K562 (cell line): Measurements from ENCODE around the gene RERE. TPM values are rescaled to one million over a fixed set of nuclear protein-coding genes. Genes with fewer than 3 reads are reported as not detected.

ENCODE experiments used
- ATAC-seq: fragments of 200-7000 bp; cut with Tn5 transposase; 3 replicates; pipeline ENCODE4 v1.9.1; 2020; ENCODE audit warnings: moderate library complexity
- BruUV-seq: library from RNA; stranded (reverse); fragments of 400-500 nt; replicated peaks from 2 replicates; lab custom pipeline; 2021; lab: Mats Ljungman, UMichigan
- CTCF ChIA-PET: fragments of 300-600 bp; formaldehyde crosslinking; extraction: SDS; loops from one replicate; lab custom pipeline; 2021; ENCODE audit warnings: low intra/inter-chr PET ratio; lab: Yijun Ruan, JAX
- POLR2A ChIA-PET: fragments of 300-600, 350-650 bp; sonication (Branson Sonifier 250); formaldehyde crosslinking; extraction: SDS; loops from one replicate; lab custom pipeline; 2021; ENCODE audit warnings: antibody characterized with exemption, inconsistent platforms; lab: Yijun Ruan, JAX
- DNase-seq, 4 experiments: peaks; one replicate each; pipeline versions ENCODE4 v3.0.0 to v3.0.0-alpha.2; 2011 to 2018; ENCODE audit warnings: low spot score in 3 of 4, mixed read lengths in 3 of 4; ENCODE audit errors: extremely low read depth in 1 of 4
- FAIRE-seq: peaks from 2 replicates; lab custom pipeline; 2011; peaks lifted over from hg19 to GRCh38; lab: Jason Lieb, UNC
- H2AFZ ChIP-seq: 2 replicates; pipeline ENCODE4 v1.6.0; 2011; ENCODE audit warnings: low read depth, low read length, control low read depth, inconsistent platforms
- H3K27ac ChIP-seq: fragments of 200-600 bp; 3 replicates; pipeline ENCODE4 v1.8.0; 2011; ENCODE audit warnings: low read depth, mild to moderate bottlenecking, control low read depth, inconsistent platforms, low read length, moderate library complexity, mixed read lengths; ENCODE audit errors: extremely low read depth
- H3K27me3 ChIP-seq, 2 experiments: fragments of 300-600 bp in 1 of 2; 2 replicates in 1 of 2; 3 replicates in 1 of 2; pipeline versions ENCODE4 v1.6.0 to v1.8.0; 2011; ENCODE audit warnings: inconsistent platforms in 2 of 2, low read length in 2 of 2, mild to moderate bottlenecking in 1 of 2, mixed read lengths in 1 of 2, moderate library complexity in 1 of 2; ENCODE audit not compliant: control insufficient read depth in 2 of 2, insufficient read depth in 2 of 2
- H3K36me3 ChIP-seq: fragments of 300-600 bp; 3 replicates; pipeline ENCODE4 v1.8.0; 2011; ENCODE audit warnings: mild to moderate bottlenecking, low read length, inconsistent platforms; ENCODE audit not compliant: control insufficient read depth, insufficient read depth
- H3K4me1 ChIP-seq, 2 experiments: fragments of 200-600 bp in 1 of 2; replicated peaks in 1 of 2; 2 replicates in 1 of 2; 3 replicates in 1 of 2; pipeline versions ENCODE4 v1.5.1 to v1.8.0; 2011; ENCODE audit warnings: inconsistent platforms in 2 of 2, low read length in 2 of 2, mild to moderate bottlenecking in 1 of 2, mixed read lengths in 1 of 2, moderate library complexity in 1 of 2; ENCODE audit not compliant: control insufficient read depth in 2 of 2, insufficient read depth in 2 of 2
- H3K4me2 ChIP-seq: 2 replicates; pipeline ENCODE4 v1.6.1; 2011; ENCODE audit warnings: low read length, control low read depth, inconsistent platforms, mixed read lengths; ENCODE audit not compliant: insufficient read depth
- H3K4me3 ChIP-seq: fragments of 200-600 bp; sonication (generic), shearing (Covaris generic); 2 replicates; pipeline ENCODE4 v1.5.1; 2016; ENCODE audit warnings: control low read depth, inconsistent platforms
- H3K79me2 ChIP-seq: fragments of 200-600 bp; 3 replicates; pipeline ENCODE4 v1.8.0; 2011; ENCODE audit warnings: low read length, inconsistent platforms; ENCODE audit not compliant: control insufficient read depth, insufficient read depth
- H3K9ac ChIP-seq, 2 experiments: 2 replicates each; pipeline versions ENCODE4 v1.6.0 to v1.6.1; 2011; ENCODE audit warnings: low read depth in 2 of 2, low read length in 2 of 2, control low read depth in 1 of 2, inconsistent platforms in 1 of 2, mild to moderate bottlenecking in 1 of 2, mixed read lengths in 1 of 2; ENCODE audit not compliant: insufficient read depth in 1 of 2
- H3K9me1 ChIP-seq: one replicate; pipeline ENCODE4 v1.6.0; 2011; ENCODE audit warnings: inconsistent platforms, mild to moderate bottlenecking, low read length, moderate library complexity; ENCODE audit not compliant: control insufficient read depth, insufficient read depth
- H3K9me3 ChIP-seq: replicated peaks from 2 replicates; pipeline ENCODE4 v1.5.1; 2011; ENCODE audit warnings: low read depth, low read length, inconsistent platforms; ENCODE audit not compliant: control insufficient read depth, insufficient read depth
- H4K20me1 ChIP-seq: replicated peaks from 2 replicates; pipeline ENCODE4 v1.6.1; 2011; ENCODE audit warnings: low read length, inconsistent platforms, mixed read lengths; ENCODE audit not compliant: control insufficient read depth, insufficient read depth
- ATF7 ChIP-seq: fragments of 450-650 bp; IDR thresholded peaks from 2 replicates; pipeline ENCODE4 v1.7.1; 2014; ENCODE audit warnings: mild to moderate bottlenecking, moderate library complexity
- GTF2E2 ChIP-seq: fragments of 200-800 bp; sonication (Bioruptor generic); IDR thresholded peaks from 2 replicates; pipeline ENCODE4 v1.6.1; 2016; ENCODE audit warnings: missing genetic modification characterization, missing compliant biosample characterization
- KDM5B ChIP-seq: fragments of 200-600 bp; sonication (generic); IDR thresholded peaks from 2 replicates; pipeline ENCODE4 v1.6.1; 2012; ENCODE audit warnings: low read depth, mild to moderate bottlenecking, moderate library complexity, low read length, control low read depth, inconsistent platforms; ENCODE audit not compliant: insufficient replicate concordance
- PRPF4 ChIP-seq: fragments of 200-400 bp; formaldehyde crosslinking; IDR thresholded peaks from one replicate; pipeline ENCODE4 v1.6.1; 2017; ENCODE audit warnings: low read length, low read depth, mild to moderate bottlenecking; ENCODE audit not compliant: insufficient read depth, poor library complexity, severe bottlenecking
- SMAD3 ChIP-seq: fragments of 450-650 bp; formaldehyde crosslinking; conservative IDR thresholded peaks from 2 replicates; pipeline ENCODE4 v1.4.0; 2020; ENCODE audit warnings: mild to moderate bottlenecking
- ZC3H4 ChIP-seq: sonication (generic); formaldehyde crosslinking; IDR thresholded peaks from 2 replicates; pipeline ENCODE4 v1.9.0; 2021; ENCODE audit warnings: missing genetic modification reagents, borderline replicate concordance
- WGBS: fragments of 100-300 bp; shearing (Covaris generic); methylation state at CpG from one replicate; pipeline ENCODE4 v1.1.6; 2016; ENCODE audit warnings: low coverage, mixed read lengths; ENCODE audit not compliant: insufficient coverage; ENCODE audit errors: missing lambda C conversion rate; 5-methylcytosine and 5-hydroxymethylcytosine counted together
- in situ Hi-C: fragments of 300-500 bp; cut with MboI; formaldehyde crosslinking; loops from 4 replicates; pipeline ENCODE4 v1.15.0; 2018; ENCODE audit warnings: inconsistent platforms, mixed read lengths
- intact Hi-C: fragments of 100-400 bp; cut with micrococcal nuclease; formaldehyde crosslinking; loops from 2 replicates; pipeline ENCODE4 v1.14.2; 2022
- polyA plus RNA-seq, 8 experiments: library from polyadenylated mRNA; depleted of rRNA in 4 of 8; stranded (reverse) in 5 of 8; unstranded in 3 of 8; fragments of >200 nt; fragmentation: Nextera tagmentation in 2 of 8; fragmentation: Illumina TruSeq in 1 of 8; extraction: Ambion mirVana in 2 of 8; extraction: Trizol in 1 of 8; gene quantifications; 2 replicates each; pipeline versions ENCODE4 v1.2.1 to v1.2.3, GENCODE V29; 2011 to 2014; ENCODE audit warnings: inconsistent platforms in 1 of 8, missing spikeins in 1 of 8
- total RNA-seq, 7 experiments: library from RNA; depleted of rRNA in 6 of 7; stranded (reverse); fragments of >200 nt in 6 of 7; fragmentation: Illumina TruSeq in 2 of 7; extraction: Trizol in 2 of 7; gene quantifications; 2 replicates each; pipeline versions ENCODE4 v1.2.1 to v1.2.3, GENCODE V29; 2011 to 2021; ENCODE audit warnings: low replicate concordance in 1 of 7
- TF ChIP-seq, protein P1 (sequence below): fragments of 450-650 bp; IDR thresholded peaks from 2 replicates; pipeline ENCODE4 v1.6.1; 2018; ENCODE audit not compliant: partially characterized antibody
- TF ChIP-seq, protein P2 (sequence below), 2 experiments: fragments of 450-650 bp; IDR thresholded peaks; 2 replicates each; pipeline ENCODE4 v1.6.1; 2016
- TF ChIP-seq, protein P3 (sequence below), 3 experiments: fragments of 200-800 bp in 1 of 3; fragments of 250-450 bp in 1 of 3; fragments of 450-650 bp in 1 of 3; sonication (Bioruptor Pico) in 1 of 3; sonication (Bioruptor generic) in 1 of 3; formaldehyde crosslinking in 1 of 3; IDR thresholded peaks; 2 replicates each; pipeline versions ENCODE4 v1.6.1 to v1.8.0; 2016 to 2022; ENCODE audit warnings: mild to moderate bottlenecking in 2 of 3, missing genetic modification characterization in 2 of 3, missing compliant biosample characterization in 1 of 3, moderate library complexity in 1 of 3

RERE gene
- total and polyA plus RNA-seq, 9 of the 15 experiments (the other 6 are each of a cell fraction or from before 2014, with no cell fraction given): 3.0 to 51.5 (median 13.4) TPM

DNA sequence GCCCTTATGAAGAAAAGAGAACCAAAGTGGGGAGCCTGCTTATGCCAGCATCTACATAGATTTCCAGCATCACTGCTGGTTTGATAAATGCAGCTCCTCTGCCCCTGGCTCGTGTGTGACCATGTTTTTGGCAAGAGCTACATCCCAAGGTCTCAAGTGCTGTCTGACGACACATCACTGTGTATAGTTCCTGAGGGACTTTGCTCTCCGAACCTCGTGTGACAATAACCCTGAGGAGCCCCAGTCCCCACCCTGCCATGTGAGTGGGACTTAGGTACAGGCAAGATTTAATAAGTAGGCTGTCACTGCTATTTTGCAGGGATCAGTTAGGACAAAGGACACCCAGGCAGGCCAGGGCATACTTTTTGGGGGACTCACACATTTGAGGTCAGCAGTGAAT is 28.8 kb upstream of the RERE start:
- TF ChIP-seq SMAD3 (no peak), ZC3H4 (CRISPR knock-in tag) (no peak), KDM5B (no peak), ATF7 (no peak), PRPF4 (no peak), GTF2E2 (tag) (no peak)
- TF ChIP-seq, protein P1, sequence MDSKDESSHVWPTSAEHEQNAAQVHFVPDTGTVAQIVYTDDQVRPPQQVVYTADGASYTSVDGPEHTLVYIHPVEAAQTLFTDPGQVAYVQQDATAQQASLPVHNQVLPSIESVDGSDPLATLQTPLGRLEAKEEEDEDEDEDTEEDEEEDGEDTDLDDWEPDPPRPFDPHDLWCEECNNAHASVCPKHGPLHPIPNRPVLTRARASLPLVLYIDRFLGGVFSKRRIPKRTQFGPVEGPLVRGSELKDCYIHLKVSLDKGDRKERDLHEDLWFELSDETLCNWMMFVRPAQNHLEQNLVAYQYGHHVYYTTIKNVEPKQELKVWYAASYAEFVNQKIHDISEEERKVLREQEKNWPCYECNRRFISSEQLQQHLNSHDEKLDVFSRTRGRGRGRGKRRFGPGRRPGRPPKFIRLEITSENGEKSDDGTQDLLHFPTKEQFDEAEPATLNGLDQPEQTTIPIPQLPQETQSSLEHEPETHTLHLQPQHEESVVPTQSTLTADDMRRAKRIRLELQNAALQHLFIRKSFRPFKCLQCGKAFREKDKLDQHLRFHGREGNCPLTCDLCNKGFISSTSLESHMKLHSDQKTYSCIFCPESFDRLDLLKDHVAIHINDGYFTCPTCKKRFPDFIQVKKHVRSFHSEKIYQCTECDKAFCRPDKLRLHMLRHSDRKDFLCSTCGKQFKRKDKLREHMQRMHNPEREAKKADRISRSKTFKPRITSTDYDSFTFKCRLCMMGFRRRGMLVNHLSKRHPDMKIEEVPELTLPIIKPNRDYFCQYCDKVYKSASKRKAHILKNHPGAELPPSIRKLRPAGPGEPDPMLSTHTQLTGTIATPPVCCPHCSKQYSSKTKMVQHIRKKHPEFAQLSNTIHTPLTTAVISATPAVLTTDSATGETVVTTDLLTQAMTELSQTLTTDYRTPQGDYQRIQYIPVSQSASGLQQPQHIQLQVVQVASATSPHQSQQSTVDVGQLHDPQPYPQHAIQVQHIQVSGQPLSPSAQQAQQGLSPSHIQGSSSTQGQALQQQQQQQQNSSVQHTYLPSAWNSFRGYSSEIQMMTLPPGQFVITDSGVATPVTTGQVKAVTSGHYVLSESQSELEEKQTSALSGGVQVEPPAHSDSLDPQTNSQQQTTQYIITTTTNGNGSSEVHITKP: no peak
- TF ChIP-seq, protein P2, sequence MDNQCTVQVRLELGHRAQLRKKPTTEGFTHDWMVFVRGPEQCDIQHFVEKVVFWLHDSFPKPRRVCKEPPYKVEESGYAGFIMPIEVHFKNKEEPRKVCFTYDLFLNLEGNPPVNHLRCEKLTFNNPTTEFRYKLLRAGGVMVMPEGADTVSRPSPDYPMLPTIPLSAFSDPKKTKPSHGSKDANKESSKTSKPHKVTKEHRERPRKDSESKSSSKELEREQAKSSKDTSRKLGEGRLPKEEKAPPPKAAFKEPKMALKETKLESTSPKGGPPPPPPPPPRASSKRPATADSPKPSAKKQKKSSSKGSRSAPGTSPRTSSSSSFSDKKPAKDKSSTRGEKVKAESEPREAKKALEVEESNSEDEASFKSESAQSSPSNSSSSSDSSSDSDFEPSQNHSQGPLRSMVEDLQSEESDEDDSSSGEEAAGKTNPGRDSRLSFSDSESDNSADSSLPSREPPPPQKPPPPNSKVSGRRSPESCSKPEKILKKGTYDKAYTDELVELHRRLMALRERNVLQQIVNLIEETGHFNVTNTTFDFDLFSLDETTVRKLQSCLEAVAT (IDR thresholded peaks at IDR 0.05): no peak
- TF ChIP-seq, protein P3, sequence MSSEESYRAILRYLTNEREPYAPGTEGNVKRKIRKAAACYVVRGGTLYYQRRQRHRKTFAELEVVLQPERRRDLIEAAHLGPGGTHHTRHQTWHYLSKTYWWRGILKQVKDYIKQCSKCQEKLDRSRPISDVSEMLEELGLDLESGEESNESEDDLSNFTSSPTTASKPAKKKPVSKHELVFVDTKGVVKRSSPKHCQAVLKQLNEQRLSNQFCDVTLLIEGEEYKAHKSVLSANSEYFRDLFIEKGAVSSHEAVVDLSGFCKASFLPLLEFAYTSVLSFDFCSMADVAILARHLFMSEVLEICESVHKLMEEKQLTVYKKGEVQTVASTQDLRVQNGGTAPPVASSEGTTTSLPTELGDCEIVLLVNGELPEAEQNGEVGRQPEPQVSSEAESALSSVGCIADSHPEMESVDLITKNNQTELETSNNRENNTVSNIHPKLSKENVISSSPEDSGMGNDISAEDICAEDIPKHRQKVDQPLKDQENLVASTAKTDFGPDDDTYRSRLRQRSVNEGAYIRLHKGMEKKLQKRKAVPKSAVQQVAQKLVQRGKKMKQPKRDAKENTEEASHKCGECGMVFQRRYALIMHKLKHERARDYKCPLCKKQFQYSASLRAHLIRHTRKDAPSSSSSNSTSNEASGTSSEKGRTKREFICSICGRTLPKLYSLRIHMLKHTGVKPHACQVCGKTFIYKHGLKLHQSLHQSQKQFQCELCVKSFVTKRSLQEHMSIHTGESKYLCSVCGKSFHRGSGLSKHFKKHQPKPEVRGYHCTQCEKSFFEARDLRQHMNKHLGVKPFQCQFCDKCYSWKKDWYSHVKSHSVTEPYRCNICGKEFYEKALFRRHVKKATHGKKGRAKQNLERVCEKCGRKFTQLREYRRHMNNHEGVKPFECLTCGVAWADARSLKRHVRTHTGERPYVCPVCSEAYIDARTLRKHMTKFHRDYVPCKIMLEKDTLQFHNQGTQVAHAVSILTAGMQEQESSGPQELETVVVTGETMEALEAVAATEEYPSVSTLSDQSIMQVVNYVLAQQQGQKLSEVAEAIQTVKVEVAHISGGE (CRISPR knock-in tag; IDR thresholded peaks at IDR 0.05): no peak
- H3K4me2 ChIP-seq: no peak overlapping the region
- ATAC-seq: no peak

More for the DNA sequence above, 28.8 kb upstream of the RERE start:
- no peaks in the 10 kb centered on the region for H3K27me3 ChIP-seq
- intact Hi-C loops (loop anchor here (5.0 kb wide), 1 partner anchor 119 kb away; no protein-coding TSS in a partner anchor), in situ Hi-C loops (no loop called here)
- CTCF ChIA-PET: no interaction called here
- H4K20me1 ChIP-seq: no peaks in the 10 kb centered on the region
- H3K9ac ChIP-seq: no peak overlapping the region
- no peak for FAIRE-seq
- no peaks in the 10 kb centered on the region for H3K36me3 ChIP-seq
- H3K79me2 ChIP-seq: no peaks in the 10 kb centered on the region
- POLR2A ChIA-PET: interaction anchor here (0.7 to 7.7 kb wide), 4 partner anchors 8 to 114 kb away, joined by 3 to 99 read pairs (median 4); no protein-coding TSS in a partner anchor
- BruUV-seq: no TSS peak
- DNase-seq: peak in 1 of 4 experiments; percentile 5
- no peak overlapping the region for H2AFZ ChIP-seq
- peaks cover 7 to 20% of the 10 kb centered on the region in 2 experiments; a peak in 4 of 5 replicates for H3K4me1 ChIP-seq
- H3K9me1 ChIP-seq: no peaks in the 10 kb centered on the region
- 27% methylated on average over 4 of the region's 4 CpGs for WGBS
- no peak overlapping the region for H3K27ac ChIP-seq
- no peak overlapping the region for H3K4me3 ChIP-seq
- H3K9me3 ChIP-seq: no peaks in the 10 kb centered on the region
